HL-60 (cell line): Measurements from ENCODE around the gene SH2B2.

Experiments
- DNase-seq, 2 experiments: peaks; one replicate each; pipeline ENCODE4 v3.0.0-alpha.2; 2010 to 2020; ENCODE audit warnings: low read depth in 1 of 2, low spot score in 1 of 2
- H3K27ac ChIP-seq: fragments of 250-450 bp; sonication (Bioruptor Pico); replicated peaks from 2 replicates; pipeline ENCODE4 v1.5.1; 2020; ENCODE audit warnings: mild to moderate bottlenecking, moderate library complexity
- H3K27me3 ChIP-seq: fragments of 250-450 bp; sonication (Bioruptor Pico); 2 replicates; pipeline ENCODE4 v1.5.1; 2021; ENCODE audit warnings: mild to moderate bottlenecking, moderate library complexity; ENCODE audit not compliant: insufficient read depth, poor library complexity, severe bottlenecking
- H3K4me3 ChIP-seq: replicated peaks from 2 replicates; pipeline ENCODE4 v1.5.1; 2011; ENCODE audit warnings: mild to moderate bottlenecking, control low read depth, low read length; ENCODE audit not compliant: insufficient read depth
- CTCF ChIP-seq: IDR thresholded peaks from one replicate; pipeline ENCODE4 v1.5.1; 2011; ENCODE audit warnings: low read length, control low read depth, inconsistent platforms; ENCODE audit not compliant: insufficient read depth
- GABPA ChIP-seq: IDR thresholded peaks from 2 replicates; pipeline ENCODE4 v1.6.1; 2012; ENCODE audit warnings: low read depth
- POLR2AphosphoS5 ChIP-seq: IDR thresholded peaks from 2 replicates; pipeline ENCODE4 v1.6.1; 2012; ENCODE audit warnings: low read depth
- SPI1 ChIP-seq: IDR thresholded peaks from 2 replicates; pipeline ENCODE4 v1.6.1; 2012; ENCODE audit warnings: low read depth, mild to moderate bottlenecking, borderline replicate concordance
- TF ChIP-seq, protein P1 (sequence below): IDR thresholded peaks from 2 replicates; pipeline ENCODE4 v1.6.1; 2012; ENCODE audit warnings: low read depth; ENCODE audit not compliant: insufficient replicate concordance

Gene SH2B2

GRCh38 chr7:102281785-102282184, 4.9 kb upstream of the SH2B2 start:
- TF ChIP-seq, protein P1, sequence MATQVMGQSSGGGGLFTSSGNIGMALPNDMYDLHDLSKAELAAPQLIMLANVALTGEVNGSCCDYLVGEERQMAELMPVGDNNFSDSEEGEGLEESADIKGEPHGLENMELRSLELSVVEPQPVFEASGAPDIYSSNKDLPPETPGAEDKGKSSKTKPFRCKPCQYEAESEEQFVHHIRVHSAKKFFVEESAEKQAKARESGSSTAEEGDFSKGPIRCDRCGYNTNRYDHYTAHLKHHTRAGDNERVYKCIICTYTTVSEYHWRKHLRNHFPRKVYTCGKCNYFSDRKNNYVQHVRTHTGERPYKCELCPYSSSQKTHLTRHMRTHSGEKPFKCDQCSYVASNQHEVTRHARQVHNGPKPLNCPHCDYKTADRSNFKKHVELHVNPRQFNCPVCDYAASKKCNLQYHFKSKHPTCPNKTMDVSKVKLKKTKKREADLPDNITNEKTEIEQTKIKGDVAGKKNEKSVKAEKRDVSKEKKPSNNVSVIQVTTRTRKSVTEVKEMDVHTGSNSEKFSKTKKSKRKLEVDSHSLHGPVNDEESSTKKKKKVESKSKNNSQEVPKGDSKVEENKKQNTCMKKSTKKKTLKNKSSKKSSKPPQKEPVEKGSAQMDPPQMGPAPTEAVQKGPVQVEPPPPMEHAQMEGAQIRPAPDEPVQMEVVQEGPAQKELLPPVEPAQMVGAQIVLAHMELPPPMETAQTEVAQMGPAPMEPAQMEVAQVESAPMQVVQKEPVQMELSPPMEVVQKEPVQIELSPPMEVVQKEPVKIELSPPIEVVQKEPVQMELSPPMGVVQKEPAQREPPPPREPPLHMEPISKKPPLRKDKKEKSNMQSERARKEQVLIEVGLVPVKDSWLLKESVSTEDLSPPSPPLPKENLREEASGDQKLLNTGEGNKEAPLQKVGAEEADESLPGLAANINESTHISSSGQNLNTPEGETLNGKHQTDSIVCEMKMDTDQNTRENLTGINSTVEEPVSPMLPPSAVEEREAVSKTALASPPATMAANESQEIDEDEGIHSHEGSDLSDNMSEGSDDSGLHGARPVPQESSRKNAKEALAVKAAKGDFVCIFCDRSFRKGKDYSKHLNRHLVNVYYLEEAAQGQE, result no peak
- TF ChIP-seq POLR2AphosphoS5 (no peak), SPI1 (no peak), GABPA (no peak)
- no peak for DNase-seq
- Histone ChIP-seq H3K4me3 (no peak overlapping the region), H3K27me3 (no peaks in the 10 kb centered on the region), H3K27ac (no peak overlapping the region)

- no peak for DNase-seq
- TF ChIP-seq SPI1 (no peak), POLR2AphosphoS5 (no peak), CTCF (no peak), GABPA (no peak)
- TF ChIP-seq, protein P1, result no peak
- Histone ChIP-seq H3K27ac (no peak overlapping the region), H3K4me3 (no peak overlapping the region), H3K27me3 (no peaks in the 10 kb centered on the region)
Measured at GRCh38 chr7:102282465-102283362, 4.0 kb upstream of the SH2B2 start.

DNA sequence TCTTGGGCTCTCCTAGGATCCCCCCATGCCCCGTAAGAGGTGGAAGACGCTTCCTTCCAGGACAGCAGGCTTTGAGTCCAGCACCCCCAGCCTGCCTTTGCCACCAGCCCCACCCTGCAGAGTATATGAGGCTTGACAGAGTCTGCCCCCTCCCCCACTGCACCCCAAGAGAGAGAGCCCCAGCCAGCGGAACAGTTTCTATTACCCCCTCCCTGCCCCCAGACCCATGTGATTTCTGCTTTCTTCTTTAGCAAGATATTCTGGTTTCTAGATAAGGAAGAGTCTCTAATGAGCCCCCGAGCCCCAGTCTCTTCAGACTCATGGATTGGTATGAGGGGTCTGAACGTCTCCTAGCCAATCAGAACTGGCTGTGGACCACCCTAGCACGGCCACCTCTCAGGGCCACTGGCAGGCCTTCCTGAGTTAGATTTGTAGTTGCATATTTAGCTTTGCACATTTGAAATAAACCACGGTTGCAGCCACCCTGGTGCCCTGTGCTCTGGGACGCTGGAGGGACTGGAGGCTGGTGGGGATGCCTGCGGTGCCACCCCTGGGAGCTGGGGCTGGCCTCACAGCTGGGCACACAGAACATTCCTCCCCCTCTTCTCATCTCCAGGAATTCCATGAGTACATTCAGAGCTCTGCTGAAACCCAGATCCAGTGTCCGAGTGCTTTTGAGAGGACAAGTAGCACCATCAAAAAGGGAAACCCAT, 3.0 kb upstream of the SH2B2 start:
- TF ChIP-seq POLR2AphosphoS5 (no peak), CTCF (no peak), GABPA (no peak), SPI1 (no peak)
- TF ChIP-seq, protein P1, result no peak
- DNase-seq, result no peak
- Histone ChIP-seq H3K4me3 (no peak overlapping the region), H3K27ac (no peak overlapping the region), H3K27me3 (no peaks in the 10 kb centered on the region)
